Activated CD8-positive, alpha-beta memory T cell treated with anti-CD3 and anti-CD28 coated beads for 36 hours (primary cell): ENCODE measurements around the gene AGT. TPM values are rescaled to one million over a fixed set of nuclear protein-coding genes. Genes with fewer than 3 reads are reported as not detected.

Experiments
- CTCF ChIA-PET: fragments of 350-600 bp; sonication (Branson Sonifier 250); formaldehyde crosslinking; loops from one replicate; lab custom pipeline; 2021; ENCODE audit warnings: antibody characterized with exemption; lab: Charles Lee
- POLR2A ChIA-PET: fragments of 350-600 bp; sonication (Branson Sonifier 250); formaldehyde crosslinking; loops from one replicate; lab custom pipeline; 2021; ENCODE audit warnings: antibody characterized with exemption; lab: Charles Lee
- total RNA-seq, 2 experiments: library from RNA; stranded (reverse); gene quantifications; one replicate each; pipeline ENCODE4 v1.2.3, GENCODE V29; 2021

Gene AGT
- not detected for total RNA-seq

- ChIA-PET POLR2A (no interaction called here), CTCF (no interaction called here)
These were observed at the start of gene AGT for GRCh38 chr1:230713915-230714764. Gene AGT, minus strand, starts transcription at chr1:230714122. Its CDS starts 3,299 bp downstream, at chr1:230710823.

- CTCF ChIA-PET = no interaction called here
- POLR2A ChIA-PET = no interaction called here
These were observed 47.7 kb upstream of the AGT start for GRCh38 chr1:230761443-230762167.

GRCh38 chr1:230760360-230760827 is 46.5 kb upstream of the AGT start:
- ChIA-PET CTCF (no interaction called here), POLR2A (no interaction called here)

- ChIA-PET CTCF (no interaction called here), POLR2A (no interaction called here)
These were observed 45.6 kb upstream of the AGT start for GRCh38 chr1:230759369-230760065.

- CTCF ChIA-PET = no interaction called here
- POLR2A ChIA-PET = interaction anchor here (0.6 kb wide), 1 partner anchor 22 kb away, joined by 3 read pairs; no protein-coding TSS in a partner anchor
These were observed 44.9 kb upstream of the AGT start for GRCh38 chr1:230758709-230759368.

GRCh38 chr1:230757856-230758708 is 44.2 kb upstream of the AGT start:
- CTCF ChIA-PET = no interaction called here
- POLR2A ChIA-PET = interaction anchor here (0.6 kb wide), 1 partner anchor 23 kb away, joined by 3 read pairs; no protein-coding TSS in a partner anchor

GRCh38 chr1:230754796-230755195 is 40.9 kb upstream of the AGT start:
- CTCF ChIA-PET = no interaction called here
- POLR2A ChIA-PET = no interaction called here

GRCh38 chr1:230753586-230754251 is 39.8 kb upstream of the AGT start:
- ChIA-PET POLR2A (no interaction called here), CTCF (no interaction called here)

- POLR2A ChIA-PET = no interaction called here
- CTCF ChIA-PET = no interaction called here
These were observed 39.3 kb upstream of the AGT start for GRCh38 chr1:230753191-230753585.

- ChIA-PET POLR2A (no interaction called here), CTCF (no interaction called here)
These were observed 38.5 kb upstream of the AGT start for GRCh38 chr1:230752407-230752806.

- POLR2A ChIA-PET = no interaction called here
- CTCF ChIA-PET = no interaction called here
These were observed 37.2 kb upstream of the AGT start for GRCh38 chr1:230750986-230751625.

- ChIA-PET CTCF (no interaction called here), POLR2A (no interaction called here)
These were observed 36.7 kb upstream of the AGT start for GRCh38 chr1:230750576-230750975.

GRCh38 chr1:230749635-230750034 is 35.7 kb upstream of the AGT start:
- POLR2A ChIA-PET = no interaction called here
- CTCF ChIA-PET = no interaction called here

GRCh38 chr1:230749150-230749549 is 35.2 kb upstream of the AGT start:
- CTCF ChIA-PET = no interaction called here
- POLR2A ChIA-PET = no interaction called here

- CTCF ChIA-PET = no interaction called here
- POLR2A ChIA-PET = no interaction called here
These were observed 34.2 kb upstream of the AGT start for GRCh38 chr1:230747890-230748800.

- POLR2A ChIA-PET = no interaction called here
- CTCF ChIA-PET = no interaction called here
These were observed 33.3 kb upstream of the AGT start, which contains the start of gene CAPN9 for GRCh38 chr1:230747127-230747730. Gene CAPN9, plus strand, starts transcription at chr1:230747388. Its CDS starts 109 bp downstream, at chr1:230747497.
